HL-60 (cell line): ENCODE measurements around the gene PITX2.

Experiments
- DNase-seq, 2 experiments: peaks; one replicate each; pipeline ENCODE4 v3.0.0-alpha.2; 2010 to 2020; ENCODE audit warnings: low read depth in 1 of 2, low spot score in 1 of 2
- H3K27ac ChIP-seq: fragments of 250-450 bp; sonication (Bioruptor Pico); replicated peaks from 2 replicates; pipeline ENCODE4 v1.5.1; 2020; ENCODE audit warnings: mild to moderate bottlenecking, moderate library complexity
- H3K27me3 ChIP-seq: fragments of 250-450 bp; sonication (Bioruptor Pico); 2 replicates; pipeline ENCODE4 v1.5.1; 2021; ENCODE audit warnings: mild to moderate bottlenecking, moderate library complexity; ENCODE audit not compliant: insufficient read depth, poor library complexity, severe bottlenecking
- H3K4me3 ChIP-seq: replicated peaks from 2 replicates; pipeline ENCODE4 v1.5.1; 2011; ENCODE audit warnings: mild to moderate bottlenecking, control low read depth, low read length; ENCODE audit not compliant: insufficient read depth
- CTCF ChIP-seq: IDR thresholded peaks from one replicate; pipeline ENCODE4 v1.5.1; 2011; ENCODE audit warnings: low read length, control low read depth, inconsistent platforms; ENCODE audit not compliant: insufficient read depth
- GABPA ChIP-seq: IDR thresholded peaks from 2 replicates; pipeline ENCODE4 v1.6.1; 2012; ENCODE audit warnings: low read depth
- POLR2AphosphoS5 ChIP-seq: IDR thresholded peaks from 2 replicates; pipeline ENCODE4 v1.6.1; 2012; ENCODE audit warnings: low read depth
- REST ChIP-seq: IDR thresholded peaks from 2 replicates; pipeline ENCODE4 v1.6.1; 2012; ENCODE audit warnings: low read depth; ENCODE audit not compliant: insufficient replicate concordance
- SPI1 ChIP-seq: IDR thresholded peaks from 2 replicates; pipeline ENCODE4 v1.6.1; 2012; ENCODE audit warnings: low read depth, mild to moderate bottlenecking, borderline replicate concordance

The PITX2 gene

GRCh38 chr4:110597582-110597981, 25.3 kb downstream of the PITX2 start:
- H3K4me3 ChIP-seq = no peak overlapping the region
- DNase-seq = no peak
- TF ChIP-seq POLR2AphosphoS5 (no peak), CTCF (no peak), REST (no peak), GABPA (no peak), SPI1 (no peak)
- no peaks in the 10 kb centered on the region for H3K27me3 ChIP-seq
- H3K27ac ChIP-seq = no peak overlapping the region

- TF ChIP-seq GABPA (no peak), REST (no peak), CTCF (no peak), SPI1 (no peak), POLR2AphosphoS5 (no peak)
- DNase-seq = no peak
- Histone ChIP-seq H3K4me3 (no peak overlapping the region), H3K27me3 (no peaks in the 10 kb centered on the region), H3K27ac (no peak overlapping the region)
These were observed 26.4 kb downstream of the PITX2 start for GRCh38 chr4:110596431-110596830.

- no peak for TF ChIP-seq GABPA
- TF ChIP-seq POLR2AphosphoS5 = no peak
- no peak for TF ChIP-seq SPI1
- no peak for TF ChIP-seq REST
- TF ChIP-seq CTCF = no peak
- no peak for DNase-seq
- no peaks in the 10 kb centered on the region for H3K27me3 ChIP-seq
- H3K4me3 ChIP-seq = no peak overlapping the region
- H3K27ac ChIP-seq = no peak overlapping the region
These were observed 27.3 kb downstream of the PITX2 start for GRCh38 chr4:110595583-110595982.
